ENCODE data around the gene NRCAM. TPM values are rescaled to one million over a fixed set of nuclear protein-coding genes. Genes with fewer than 3 reads are reported as not detected.

The NRCAM gene
- total and polyA plus RNA-seq, 12 donors: 71.6 to 222 (median 148) TPM

- 93 to 96% (median 95%) methylated on average over 2 of the region's 2 CpGs for WGBS, 4 donors
- no peaks in the 10 kb centered on the region for H3K36me3 ChIP-seq (replicated peaks in 1 of 2)
- no peak overlapping the region for H3K4me3 ChIP-seq
- no peak overlapping the region for H3K27ac ChIP-seq
- DNase-seq: no peak
- intact Hi-C loops (cut with DNase I): loop anchor here in 1 of 2 donors (10.0 kb wide), 1 partner anchor 267 kb away; no protein-coding TSS in a partner anchor
- H3K27me3 ChIP-seq: no peaks in the 10 kb centered on the region
- TF ChIP-seq CTCF (IDR thresholded peaks at IDR 0.05) (no peak), POLR2A (IDR thresholded peaks at IDR 0.05) (no peak)
- no peaks in the 10 kb centered on the region for H3K9me3 ChIP-seq (replicated peaks in 1 of 3)
- H3K4me1 ChIP-seq (replicated peaks in 1 of 2): peaks cover 15 to 47% of the 10 kb centered on the region in 2 donors
Measured at GRCh38 chr7:108451296-108451848, 4.9 kb downstream of the NRCAM start.

- H3K9me3 ChIP-seq (replicated peaks in 1 of 3): no peaks in the 10 kb centered on the region
- no peaks in the 10 kb centered on the region for H3K36me3 ChIP-seq (replicated peaks in 1 of 2)
- no peak overlapping the region for H3K27ac ChIP-seq
- intact Hi-C loops (cut with DNase I): loop anchor here in 1 of 2 donors (10.0 kb wide), 1 partner anchor 265 kb away; no protein-coding TSS in a partner anchor
- no peak for DNase-seq
- H3K4me3 ChIP-seq: no peak overlapping the region
- WGBS, 4 donors: 64 to 77% (median 70%) methylated on average over 1 of the region's 1 CpG
- TF ChIP-seq POLR2A (IDR thresholded peaks at IDR 0.05) (no peak), CTCF (IDR thresholded peaks at IDR 0.05) (no peak)
- H3K4me1 ChIP-seq (replicated peaks in 1 of 2): peaks cover 15 to 58% of the 10 kb centered on the region in 2 donors
- H3K27me3 ChIP-seq: no peaks in the 10 kb centered on the region
Measured at GRCh38 chr7:108450160-108450559, 6.1 kb downstream of the NRCAM start.

DNA sequence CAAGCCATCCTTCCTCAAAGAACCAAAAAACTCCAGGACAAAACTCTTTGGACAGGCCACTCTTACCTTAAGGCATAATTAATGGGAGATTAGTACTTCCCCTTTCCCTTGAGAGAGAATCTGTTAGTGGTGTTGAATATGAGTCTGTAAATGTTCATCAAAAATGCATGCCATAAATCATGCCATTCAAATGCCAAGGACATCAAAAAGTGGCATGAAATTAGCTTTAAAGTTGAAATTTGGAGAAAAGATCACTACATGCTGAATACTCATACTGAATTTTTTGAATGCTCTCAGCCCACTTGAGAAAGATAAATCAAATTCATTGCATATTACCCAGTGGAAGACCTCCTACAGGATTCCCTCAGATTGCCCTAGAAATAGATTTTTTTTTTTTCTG lies 6.7 kb downstream of the NRCAM start:
- Histone ChIP-seq H3K36me3 (replicated peaks in 1 of 2) (no peaks in the 10 kb centered on the region), H3K27me3 (no peaks in the 10 kb centered on the region), H3K9me3 (replicated peaks in 1 of 3) (no peaks in the 10 kb centered on the region), H3K4me1 (replicated peaks in 1 of 2) (peaks cover 15 to 60% of the 10 kb centered on the region in 2 donors), H3K4me3 (no peak overlapping the region), H3K27ac (peak overlapping the region in 1 of 5 donors; percentile 15)
- intact Hi-C loops (cut with DNase I): no loop called here
- TF ChIP-seq CTCF (IDR thresholded peaks at IDR 0.05): no peak
- TF ChIP-seq POLR2A (IDR thresholded peaks at IDR 0.05): no peak
- no peak for DNase-seq

DNA sequence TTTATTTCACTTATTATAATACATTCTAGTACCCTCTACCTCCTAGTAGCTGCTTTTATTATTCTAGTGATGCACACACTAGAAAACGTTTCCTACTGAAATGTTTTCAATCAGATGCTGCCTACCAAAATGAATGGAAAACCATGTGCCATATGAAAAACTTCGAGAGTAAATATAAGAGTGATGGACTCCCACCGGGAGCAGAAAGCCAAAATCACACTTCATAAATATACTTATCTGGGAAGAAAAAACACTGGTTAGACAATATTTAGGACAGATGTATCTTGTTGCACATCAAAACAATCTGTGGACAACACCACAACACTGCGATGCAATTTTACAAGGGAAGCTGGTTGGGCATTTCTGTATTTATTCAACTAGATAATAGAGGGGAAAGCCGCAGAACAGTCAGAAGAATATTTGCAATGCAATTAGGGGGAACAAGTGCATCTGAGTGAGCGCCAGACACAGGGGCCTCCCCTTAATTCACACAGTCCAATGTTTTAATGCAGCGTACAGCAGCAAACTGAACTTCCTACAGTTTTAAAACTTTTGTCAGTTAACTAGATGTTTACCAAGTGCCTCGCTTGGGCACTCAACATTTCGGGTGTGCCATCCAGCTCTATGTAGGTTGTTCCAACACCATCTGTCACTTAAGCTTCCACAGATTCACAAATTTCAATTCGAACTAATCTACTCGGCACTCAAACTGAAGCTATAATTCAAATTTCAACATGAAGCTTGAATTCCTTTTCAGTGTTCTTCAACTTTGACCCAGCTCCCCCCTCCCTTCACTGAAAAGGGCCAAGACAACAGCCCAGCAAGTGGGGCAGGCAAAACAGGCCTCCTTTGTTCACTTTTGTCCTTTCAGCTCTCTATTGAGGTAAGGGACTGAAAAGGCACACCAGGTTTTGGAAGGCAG lies 7.4 kb downstream of the NRCAM start:
- WGBS, 4 donors: 53 to 60% (median 58%) methylated on average over 11 of the region's 11 CpGs
- no peak for TF ChIP-seq POLR2A (IDR thresholded peaks at IDR 0.05)
- no peak for TF ChIP-seq CTCF (IDR thresholded peaks at IDR 0.05)
- no peaks in the 10 kb centered on the region for H3K9me3 ChIP-seq (replicated peaks in 1 of 3)
- H3K27ac ChIP-seq: peak overlapping the region in 1 of 5 donors; percentile 15
- no peaks in the 10 kb centered on the region for H3K36me3 ChIP-seq (replicated peaks in 1 of 2)
- no peak for DNase-seq
- no peaks in the 10 kb centered on the region for H3K27me3 ChIP-seq
- H3K4me3 ChIP-seq: no peak overlapping the region
- H3K4me1 ChIP-seq (replicated peaks in 1 of 2): peaks cover 15 to 55% of the 10 kb centered on the region in 2 donors
- intact Hi-C loops (cut with DNase I): no loop called here

Measured in adrenal gland (tissue), 12 donors.